Suppressor macrophage treated with lipopolysaccharide for 1 hour (primary cell): ENCODE results near the gene GNAT3.

Source experiments
- DNase-seq, 3 donors: peaks; one replicate each; pipeline ENCODE4 v3.0.0-alpha.2; 2020 to 2022

The GNAT3 gene

GRCh38 chr7:80460857-80461256, 51.0 kb downstream of the GNAT3 start:
- DNase-seq, result no peak

- DNase-seq, result no peak
These were observed 51.9 kb downstream of the GNAT3 start for GRCh38 chr7:80459776-80460510.

- no peak for DNase-seq
These were observed 52.8 kb downstream of the GNAT3 start for GRCh38 chr7:80458822-80459725.

GRCh38 chr7:80453699-80454340, 58.0 kb downstream of the GNAT3 start:
- peak; percentile 47 to 66 (median 58) for DNase-seq

- DNase-seq, result peak; percentile 11 to 35 (median 27)
These were observed 61.1 kb downstream of the GNAT3 start for GRCh38 chr7:80450621-80451308.

GRCh38 chr7:80449836-80450235, 62.0 kb downstream of the GNAT3 start:
- no peak for DNase-seq

GRCh38 chr7:80445351-80445750, 66.5 kb downstream of the GNAT3 start:
- DNase-seq, result no peak

- peak; percentile 17 to 61 (median 48) for DNase-seq
These were observed 67.1 kb downstream of the GNAT3 start for GRCh38 chr7:80444811-80445210.

GRCh38 chr7:80443325-80443724, 68.5 kb downstream of the GNAT3 start:
- DNase-seq, result peak; percentile 66 to 81 (median 76)

- DNase-seq, result no peak
These were observed 71.0 kb downstream of the GNAT3 start for GRCh38 chr7:80440883-80441282.

- DNase-seq, result peak; percentile 51 to 85 (median 81)
These were observed 71.7 kb downstream of the GNAT3 start for GRCh38 chr7:80439894-80440821.

GRCh38 chr7:80435521-80435920, 76.3 kb downstream of the GNAT3 start:
- DNase-seq, result no peak

- no peak for DNase-seq
These were observed 77.8 kb downstream of the GNAT3 start for GRCh38 chr7:80434047-80434446.

GRCh38 chr7:80432166-80432565, 79.7 kb downstream of the GNAT3 start:
- peak in 1 of 3 donors; percentile 24 for DNase-seq

- no peak for DNase-seq
These were observed 82.7 kb downstream of the GNAT3 start for GRCh38 chr7:80429181-80429580.

GRCh38 chr7:80428161-80429054, 83.5 kb downstream of the GNAT3 start:
- peak; percentile 60 to 79 (median 68) for DNase-seq

- DNase-seq, result no peak
These were observed 84.6 kb downstream of the GNAT3 start for GRCh38 chr7:80427218-80427617.

- DNase-seq, result no peak
These were observed 91.0 kb downstream of the GNAT3 start for GRCh38 chr7:80420876-80421275.

GRCh38 chr7:80417211-80417793, 94.6 kb downstream of the GNAT3 start:
- no peak for DNase-seq

- no peak for DNase-seq
These were observed 96.3 kb downstream of the GNAT3 start for GRCh38 chr7:80415522-80415921.
